K562 (cell line): ENCODE measurements around the gene VCAN. TPM values are rescaled to one million over a fixed set of nuclear protein-coding genes. Genes with fewer than 3 reads are reported as not detected.

ENCODE experiments used
- ATAC-seq: fragments of 200-7000 bp; cut with Tn5 transposase; 3 replicates; pipeline ENCODE4 v1.9.1; 2020; ENCODE audit warnings: moderate library complexity
- BruUV-seq: library from RNA; stranded (reverse); fragments of 400-500 nt; replicated peaks from 2 replicates; lab custom pipeline; 2021; lab: Mats Ljungman, UMichigan
- CTCF ChIA-PET: fragments of 300-600 bp; formaldehyde crosslinking; extraction: SDS; loops from one replicate; lab custom pipeline; 2021; ENCODE audit warnings: low intra/inter-chr PET ratio; lab: Yijun Ruan, JAX
- POLR2A ChIA-PET: fragments of 300-600, 350-650 bp; sonication (Branson Sonifier 250); formaldehyde crosslinking; extraction: SDS; loops from one replicate; lab custom pipeline; 2021; ENCODE audit warnings: antibody characterized with exemption, inconsistent platforms; lab: Yijun Ruan, JAX
- DNase-seq, 4 experiments: peaks; one replicate each; pipeline versions ENCODE4 v3.0.0 to v3.0.0-alpha.2; 2011 to 2018; ENCODE audit warnings: low spot score in 3 of 4, mixed read lengths in 3 of 4; ENCODE audit errors: extremely low read depth in 1 of 4
- FAIRE-seq: peaks from 2 replicates; lab custom pipeline; 2011; peaks lifted over from hg19 to GRCh38; lab: Jason Lieb, UNC
- H2AFZ ChIP-seq: 2 replicates; pipeline ENCODE4 v1.6.0; 2011; ENCODE audit warnings: low read depth, low read length, control low read depth, inconsistent platforms
- H3K27ac ChIP-seq: fragments of 200-600 bp; 3 replicates; pipeline ENCODE4 v1.8.0; 2011; ENCODE audit warnings: low read depth, mild to moderate bottlenecking, control low read depth, inconsistent platforms, low read length, moderate library complexity, mixed read lengths; ENCODE audit errors: extremely low read depth
- H3K27me3 ChIP-seq, 2 experiments: fragments of 300-600 bp in 1 of 2; 2 replicates in 1 of 2; 3 replicates in 1 of 2; pipeline versions ENCODE4 v1.6.0 to v1.8.0; 2011; ENCODE audit warnings: inconsistent platforms in 2 of 2, low read length in 2 of 2, mild to moderate bottlenecking in 1 of 2, mixed read lengths in 1 of 2, moderate library complexity in 1 of 2; ENCODE audit not compliant: control insufficient read depth in 2 of 2, insufficient read depth in 2 of 2
- H3K36me3 ChIP-seq: fragments of 300-600 bp; 3 replicates; pipeline ENCODE4 v1.8.0; 2011; ENCODE audit warnings: mild to moderate bottlenecking, low read length, inconsistent platforms; ENCODE audit not compliant: control insufficient read depth, insufficient read depth
- H3K4me1 ChIP-seq, 2 experiments: fragments of 200-600 bp in 1 of 2; replicated peaks in 1 of 2; 2 replicates in 1 of 2; 3 replicates in 1 of 2; pipeline versions ENCODE4 v1.5.1 to v1.8.0; 2011; ENCODE audit warnings: inconsistent platforms in 2 of 2, low read length in 2 of 2, mild to moderate bottlenecking in 1 of 2, mixed read lengths in 1 of 2, moderate library complexity in 1 of 2; ENCODE audit not compliant: control insufficient read depth in 2 of 2, insufficient read depth in 2 of 2
- H3K4me2 ChIP-seq: 2 replicates; pipeline ENCODE4 v1.6.1; 2011; ENCODE audit warnings: low read length, control low read depth, inconsistent platforms, mixed read lengths; ENCODE audit not compliant: insufficient read depth
- H3K4me3 ChIP-seq: fragments of 200-600 bp; sonication (generic), shearing (Covaris generic); 2 replicates; pipeline ENCODE4 v1.5.1; 2016; ENCODE audit warnings: control low read depth, inconsistent platforms
- H3K79me2 ChIP-seq: fragments of 200-600 bp; 3 replicates; pipeline ENCODE4 v1.8.0; 2011; ENCODE audit warnings: low read length, inconsistent platforms; ENCODE audit not compliant: control insufficient read depth, insufficient read depth
- H3K9ac ChIP-seq, 2 experiments: 2 replicates each; pipeline versions ENCODE4 v1.6.0 to v1.6.1; 2011; ENCODE audit warnings: low read depth in 2 of 2, low read length in 2 of 2, control low read depth in 1 of 2, inconsistent platforms in 1 of 2, mild to moderate bottlenecking in 1 of 2, mixed read lengths in 1 of 2; ENCODE audit not compliant: insufficient read depth in 1 of 2
- H3K9me1 ChIP-seq: one replicate; pipeline ENCODE4 v1.6.0; 2011; ENCODE audit warnings: inconsistent platforms, mild to moderate bottlenecking, low read length, moderate library complexity; ENCODE audit not compliant: control insufficient read depth, insufficient read depth
- H3K9me3 ChIP-seq: replicated peaks from 2 replicates; pipeline ENCODE4 v1.5.1; 2011; ENCODE audit warnings: low read depth, low read length, inconsistent platforms; ENCODE audit not compliant: control insufficient read depth, insufficient read depth
- H4K20me1 ChIP-seq: replicated peaks from 2 replicates; pipeline ENCODE4 v1.6.1; 2011; ENCODE audit warnings: low read length, inconsistent platforms, mixed read lengths; ENCODE audit not compliant: control insufficient read depth, insufficient read depth
- CBX8 ChIP-seq: fragments of 200-600 bp; sonication (generic); IDR thresholded peaks from 2 replicates; pipeline ENCODE4 v1.6.1; 2012; ENCODE audit warnings: borderline replicate concordance, mixed run types, low read depth, mild to moderate bottlenecking, moderate library complexity, mixed read lengths, low read length, control low read depth, inconsistent platforms; ENCODE audit not compliant: poor library complexity, severe bottlenecking; ENCODE audit errors: extremely low read depth
- KAT2B ChIP-seq: IDR thresholded peaks from one replicate; pipeline ENCODE4 v1.6.1; 2012; ENCODE audit warnings: low read depth, mild to moderate bottlenecking, control low read depth, inconsistent platforms, low read length, moderate library complexity
- SMC3 ChIP-seq: conservative IDR thresholded peaks from 2 replicates; pipeline ENCODE4 v1.6.1; 2011; ENCODE audit warnings: low read depth, low read length, improper control_type of control experiment; ENCODE audit not compliant: insufficient read depth
- ZNF717 ChIP-seq: fragments of 250-450 bp; sonication (Bioruptor Pico); IDR thresholded peaks from 2 replicates; pipeline ENCODE4 v1.5.0; 2021
- WGBS: fragments of 100-300 bp; shearing (Covaris generic); methylation state at CpG from one replicate; pipeline ENCODE4 v1.1.6; 2016; ENCODE audit warnings: low coverage, mixed read lengths; ENCODE audit not compliant: insufficient coverage; ENCODE audit errors: missing lambda C conversion rate; 5-methylcytosine and 5-hydroxymethylcytosine counted together
- in situ Hi-C: fragments of 300-500 bp; cut with MboI; formaldehyde crosslinking; loops from 4 replicates; pipeline ENCODE4 v1.15.0; 2018; ENCODE audit warnings: inconsistent platforms, mixed read lengths
- intact Hi-C: fragments of 100-400 bp; cut with micrococcal nuclease; formaldehyde crosslinking; loops from 2 replicates; pipeline ENCODE4 v1.14.2; 2022
- polyA plus RNA-seq, 8 experiments: library from polyadenylated mRNA; depleted of rRNA in 4 of 8; stranded (reverse) in 5 of 8; unstranded in 3 of 8; fragments of >200 nt; fragmentation: Nextera tagmentation in 2 of 8; fragmentation: Illumina TruSeq in 1 of 8; extraction: Ambion mirVana in 2 of 8; extraction: Trizol in 1 of 8; gene quantifications; 2 replicates each; pipeline versions ENCODE4 v1.2.1 to v1.2.3, GENCODE V29; 2011 to 2014; ENCODE audit warnings: inconsistent platforms in 1 of 8, missing spikeins in 1 of 8
- total RNA-seq, 7 experiments: library from RNA; depleted of rRNA in 6 of 7; stranded (reverse); fragments of >200 nt in 6 of 7; fragmentation: Illumina TruSeq in 2 of 7; extraction: Trizol in 2 of 7; gene quantifications; 2 replicates each; pipeline versions ENCODE4 v1.2.1 to v1.2.3, GENCODE V29; 2011 to 2021; ENCODE audit warnings: low replicate concordance in 1 of 7

The VCAN gene
- total and polyA plus RNA-seq, 9 of the 15 experiments (the other 6 are each of a cell fraction or from before 2014, with no cell fraction given), result 0.01 to 0.33 (median 0.05) TPM

DNA sequence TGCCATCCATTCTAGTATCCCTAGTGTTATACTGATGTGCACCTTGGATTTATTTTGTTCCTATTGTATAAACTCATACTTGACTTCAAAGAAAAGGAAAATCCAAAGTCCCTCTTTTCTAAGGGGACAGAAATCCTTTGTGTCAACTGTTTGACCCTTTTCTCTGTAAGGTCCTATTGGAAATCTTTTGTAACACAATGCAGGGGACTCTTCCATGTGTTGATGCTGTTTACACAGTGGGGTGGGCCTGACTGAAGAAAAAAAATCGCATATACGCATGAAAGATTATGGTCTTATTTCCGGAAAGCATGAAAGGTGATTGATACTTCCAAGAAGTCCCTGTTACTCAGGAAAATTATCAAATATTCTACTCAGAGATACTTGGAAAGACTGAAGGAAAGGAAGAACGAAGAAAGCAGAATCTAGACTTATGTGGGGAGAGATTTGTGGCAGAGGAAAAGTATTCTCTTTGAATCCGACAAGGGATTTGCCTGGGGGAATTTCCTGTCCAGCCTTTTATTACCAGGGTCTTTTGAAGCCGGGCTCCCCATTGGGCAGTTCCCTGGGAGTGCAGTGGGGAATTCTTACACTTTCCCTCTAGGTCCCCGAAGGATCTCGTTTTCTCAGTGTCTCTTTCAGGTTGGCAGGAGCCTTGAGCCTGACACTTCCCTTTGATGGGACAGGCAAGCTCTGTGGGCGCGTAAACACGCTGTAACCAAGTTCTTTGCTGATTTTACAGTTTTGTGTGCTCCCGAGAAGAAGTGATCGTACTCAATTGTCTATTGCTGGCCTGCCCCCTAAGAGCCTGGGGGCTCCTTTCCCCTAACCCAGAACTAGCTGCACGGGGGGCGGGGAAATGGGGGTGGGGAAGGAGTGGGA is 779 bp upstream of the VCAN start:
- Histone ChIP-seq H3K27me3 (peaks cover 11 to 28% of the 10 kb centered on the region in 2 experiments; a peak in 4 of 5 replicates), H3K4me3 (no peak overlapping the region), H3K9me3 (no peaks in the 10 kb centered on the region), H4K20me1 (no peaks in the 10 kb centered on the region; the same call in 1 of the 2 replicates), H3K4me1 (peaks cover 5 to 36% of the 10 kb centered on the region in 2 experiments; a peak in 3 of 5 replicates), H3K9ac (no peak overlapping the region), H3K4me2 (no peak overlapping the region), H2AFZ (no peak overlapping the region), H3K79me2 (no peaks in the 10 kb centered on the region), H3K9me1 (no peaks in the 10 kb centered on the region), H3K27ac (no peak overlapping the region), H3K36me3 (no peaks in the 10 kb centered on the region)
- TF ChIP-seq CBX8 (peak; percentile 16), SMC3 (no peak)
- CTCF ChIA-PET, result no interaction called here
- WGBS, result 13% methylated on average over 15 of the region's 15 CpGs
- ATAC-seq (no peak), FAIRE-seq (no peak), DNase-seq (no peak)
- intact Hi-C loops, result loop anchor here (5.0 kb wide), 2 partner anchors 38 to 828 kb away; no protein-coding TSS in a partner anchor
- no TSS peak for BruUV-seq
- POLR2A ChIA-PET, result interaction anchor here (0.6 kb wide), 1 partner anchor 394 kb away, joined by 3 read pairs; no protein-coding TSS in a partner anchor
- in situ Hi-C loops, result loop anchor here (10.0 kb wide), 1 partner anchor 1116 kb away; no protein-coding TSS in a partner anchor

DNA sequence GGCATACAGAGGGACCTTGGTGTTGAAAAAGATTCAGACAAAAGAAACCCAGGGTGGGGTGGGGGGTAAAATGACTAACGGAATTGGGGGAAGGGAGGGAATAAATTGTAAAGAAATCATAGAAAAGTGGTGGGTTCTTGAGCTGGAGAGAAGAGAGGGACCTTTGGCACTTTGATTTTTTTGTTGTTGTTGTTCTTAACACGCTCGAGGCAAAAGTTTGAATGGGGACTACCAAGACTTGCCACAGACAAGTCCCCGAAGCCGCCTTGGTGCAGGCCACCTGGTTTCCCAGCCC is 616 bp downstream of the VCAN start:
- no peak for FAIRE-seq
- H3K9ac ChIP-seq, result peak overlapping the region in 1 of 2 experiments; percentile 71; a peak in 1 of 4 replicates
- intact Hi-C loops, result loop anchor here (2.0 to 5.0 kb wide), 3 partner anchors 40 to 1159 kb away; no protein-coding TSS in a partner anchor
- TF ChIP-seq KAT2B (no peak), CBX8 (peak; percentile 21), ZNF717 (CRISPR knock-in tag) (no peak)
- TF ChIP-seq, all 486 proteins: peak for 1
- H3K4me3 ChIP-seq, result no peak overlapping the region
- ChIA-PET CTCF (interaction anchor here (0.7 kb wide), 1 partner anchor 807 kb away, joined by 3 read pairs; no protein-coding TSS in a partner anchor), POLR2A (no interaction called here)
- H2AFZ ChIP-seq, result peak overlapping the region; percentile 98; the same call in 1 of the 2 replicates
- BruUV-seq, result no TSS peak
- ATAC-seq (no peak), DNase-seq (no peak)
- in situ Hi-C loops, result loop anchor here (10.0 kb wide), 1 partner anchor 1117 kb away; no protein-coding TSS in a partner anchor
- H3K4me2 ChIP-seq, result no peak overlapping the region
- 4% methylated on average over 4 of the region's 5 CpGs for WGBS
- peaks cover 5 to 36% of the 10 kb centered on the region in 2 experiments; a peak in 3 of 5 replicates for H3K4me1 ChIP-seq
- no peaks in the 10 kb centered on the region for H3K79me2 ChIP-seq
- no peaks in the 10 kb centered on the region for H3K36me3 ChIP-seq
- H3K27me3 ChIP-seq, result peaks cover 11 to 28% of the 10 kb centered on the region in 2 experiments; a peak in 4 of 5 replicates
- no peaks in the 10 kb centered on the region for H3K9me3 ChIP-seq
- H4K20me1 ChIP-seq, result no peaks in the 10 kb centered on the region
- H3K9me1 ChIP-seq, result no peaks in the 10 kb centered on the region
- no peak overlapping the region for H3K27ac ChIP-seq
